ENCODE data around the gene RNF183. TPM values are rescaled to one million over a fixed set of nuclear protein-coding genes. Genes with fewer than 3 reads are reported as not detected.

RNF183 gene
- total RNA-seq, 3 donors from 2014 or later (not counting 1 experiment from before 2014, with no cell fraction given), result not detected

DNA sequence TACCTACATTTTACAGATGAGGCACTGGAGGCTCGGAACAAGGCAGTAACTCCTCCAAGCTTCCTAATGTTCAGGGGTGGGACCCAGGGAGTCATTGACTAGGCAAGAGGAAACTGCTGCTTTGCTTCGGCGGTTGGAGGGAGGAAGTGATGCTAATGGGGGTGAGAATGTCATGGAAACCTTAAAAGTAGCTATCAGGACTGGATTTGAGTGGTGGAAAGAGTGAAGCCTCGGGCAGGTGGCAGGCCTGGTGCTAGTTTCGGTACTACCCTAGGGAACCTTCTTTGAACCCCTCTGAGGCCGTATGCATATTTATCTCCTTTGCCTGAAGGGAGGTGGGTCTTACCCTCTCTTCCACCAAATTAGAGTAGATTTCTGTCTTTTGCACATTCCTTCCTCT is 47.8 kb upstream of the RNF183 start:
- 11% methylated on average over 5 of the region's 6 CpGs for WGBS (ENCODE audit: insufficient coverage)
- Mint-ChIP-seq H3K4me1 (peaks cover 28 to 29% of the 10 kb centered on the region in 2 donors), H3K27me3 (ENCODE audit: low read depth in 2 of 2) (no peaks in the 10 kb centered on the region), H3K9me3 (no peaks in the 10 kb centered on the region), H3K36me3 (no peaks in the 10 kb centered on the region), H3K4me3 (peak overlapping the region; percentile 89), H3K27ac (peak overlapping the region; percentile 82)
- peaks cover 3% of the 10 kb centered on the region for H3K27me3 ChIP-seq (ENCODE audit: control insufficient read depth, insufficient read depth, low read length)
- H3K36me3 ChIP-seq (ENCODE audit: control insufficient read depth, insufficient read depth, low read length), result no peaks in the 10 kb centered on the region
- intact Hi-C loops (cut with micrococcal nuclease), result no loop called here
- TF ChIP-seq, protein P1, sequence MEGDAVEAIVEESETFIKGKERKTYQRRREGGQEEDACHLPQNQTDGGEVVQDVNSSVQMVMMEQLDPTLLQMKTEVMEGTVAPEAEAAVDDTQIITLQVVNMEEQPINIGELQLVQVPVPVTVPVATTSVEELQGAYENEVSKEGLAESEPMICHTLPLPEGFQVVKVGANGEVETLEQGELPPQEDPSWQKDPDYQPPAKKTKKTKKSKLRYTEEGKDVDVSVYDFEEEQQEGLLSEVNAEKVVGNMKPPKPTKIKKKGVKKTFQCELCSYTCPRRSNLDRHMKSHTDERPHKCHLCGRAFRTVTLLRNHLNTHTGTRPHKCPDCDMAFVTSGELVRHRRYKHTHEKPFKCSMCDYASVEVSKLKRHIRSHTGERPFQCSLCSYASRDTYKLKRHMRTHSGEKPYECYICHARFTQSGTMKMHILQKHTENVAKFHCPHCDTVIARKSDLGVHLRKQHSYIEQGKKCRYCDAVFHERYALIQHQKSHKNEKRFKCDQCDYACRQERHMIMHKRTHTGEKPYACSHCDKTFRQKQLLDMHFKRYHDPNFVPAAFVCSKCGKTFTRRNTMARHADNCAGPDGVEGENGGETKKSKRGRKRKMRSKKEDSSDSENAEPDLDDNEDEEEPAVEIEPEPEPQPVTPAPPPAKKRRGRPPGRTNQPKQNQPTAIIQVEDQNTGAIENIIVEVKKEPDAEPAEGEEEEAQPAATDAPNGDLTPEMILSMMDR (IDR thresholded peaks at IDR 0.05), result no peak
- H3K4me3 ChIP-seq (ENCODE audit: low read length), result no peak overlapping the region
- peaks cover 32% of the 10 kb centered on the region for H3K4me1 ChIP-seq (ENCODE audit: control insufficient read depth, insufficient read depth, low read length)
- peak; percentile 26 to 48 for DNase-seq
- no peaks in the 10 kb centered on the region for H3K9me3 ChIP-seq (ENCODE audit: control insufficient read depth, insufficient read depth, low read length)
- peak; percentile 35 to 57 (median 41) for ATAC-seq
- H3K27ac ChIP-seq (ENCODE audit: low read length), result no peak overlapping the region

DNA sequence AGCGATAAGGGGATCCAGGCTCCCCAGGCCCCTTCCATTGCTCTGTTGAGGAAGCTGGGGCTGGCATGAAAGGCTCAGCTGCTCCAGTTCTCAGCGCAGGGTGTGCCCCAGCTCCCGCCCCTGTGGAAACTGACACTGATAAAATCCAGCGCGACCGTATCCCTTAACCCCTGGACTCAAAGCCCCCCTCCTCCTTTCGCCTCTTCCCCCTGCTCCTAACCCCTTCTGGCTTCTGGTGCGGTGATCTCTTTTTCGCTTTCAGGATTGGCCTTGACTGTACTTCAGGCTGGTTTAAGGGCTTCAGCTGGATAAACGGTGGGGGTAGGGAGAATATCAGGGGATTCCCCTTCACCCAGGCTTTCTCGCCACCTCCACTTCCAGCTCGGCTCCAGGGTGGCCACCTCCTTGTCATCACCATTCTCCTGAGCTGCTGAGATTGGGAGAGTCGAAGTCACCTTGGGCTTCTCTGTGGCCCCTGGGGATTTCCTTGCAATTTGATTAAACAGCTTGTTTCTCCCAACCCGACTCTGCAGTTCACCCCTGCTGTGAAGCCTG is 47.0 kb upstream of the RNF183 start:
- H3K36me3 Mint-ChIP-seq, result no peaks in the 10 kb centered on the region
- intact Hi-C loops (cut with micrococcal nuclease), result no loop called here
- H3K9me3 ChIP-seq (ENCODE audit: control insufficient read depth, insufficient read depth, low read length), result no peaks in the 10 kb centered on the region
- peaks cover 3% of the 10 kb centered on the region for H3K27me3 ChIP-seq (ENCODE audit: control insufficient read depth, insufficient read depth, low read length)
- H3K4me3 ChIP-seq (ENCODE audit: low read length), result peak overlapping the region; percentile 39
- peaks cover 32% of the 10 kb centered on the region for H3K4me1 ChIP-seq (ENCODE audit: control insufficient read depth, insufficient read depth, low read length)
- no peak overlapping the region for H3K27ac ChIP-seq (ENCODE audit: low read length)
- WGBS (ENCODE audit: insufficient coverage), result 9% methylated on average over 12 of the region's 14 CpGs
- peaks cover 28 to 29% of the 10 kb centered on the region in 2 donors for H3K4me1 Mint-ChIP-seq
- no peaks in the 10 kb centered on the region for H3K9me3 Mint-ChIP-seq
- no peaks in the 10 kb centered on the region for H3K36me3 ChIP-seq (ENCODE audit: control insufficient read depth, insufficient read depth, low read length)
- DNase-seq, result peak; percentile 22 to 26
- peak in 2 of 3 donors; percentile 34 to 49 for ATAC-seq
- H3K27ac Mint-ChIP-seq, result peak overlapping the region; percentile 82
- no peaks in the 10 kb centered on the region for H3K27me3 Mint-ChIP-seq (ENCODE audit: low read depth in 2 of 2)
- peak overlapping the region; percentile 89 for H3K4me3 Mint-ChIP-seq
- TF ChIP-seq, protein P1 (IDR thresholded peaks at IDR 0.05), result no peak

DNA sequence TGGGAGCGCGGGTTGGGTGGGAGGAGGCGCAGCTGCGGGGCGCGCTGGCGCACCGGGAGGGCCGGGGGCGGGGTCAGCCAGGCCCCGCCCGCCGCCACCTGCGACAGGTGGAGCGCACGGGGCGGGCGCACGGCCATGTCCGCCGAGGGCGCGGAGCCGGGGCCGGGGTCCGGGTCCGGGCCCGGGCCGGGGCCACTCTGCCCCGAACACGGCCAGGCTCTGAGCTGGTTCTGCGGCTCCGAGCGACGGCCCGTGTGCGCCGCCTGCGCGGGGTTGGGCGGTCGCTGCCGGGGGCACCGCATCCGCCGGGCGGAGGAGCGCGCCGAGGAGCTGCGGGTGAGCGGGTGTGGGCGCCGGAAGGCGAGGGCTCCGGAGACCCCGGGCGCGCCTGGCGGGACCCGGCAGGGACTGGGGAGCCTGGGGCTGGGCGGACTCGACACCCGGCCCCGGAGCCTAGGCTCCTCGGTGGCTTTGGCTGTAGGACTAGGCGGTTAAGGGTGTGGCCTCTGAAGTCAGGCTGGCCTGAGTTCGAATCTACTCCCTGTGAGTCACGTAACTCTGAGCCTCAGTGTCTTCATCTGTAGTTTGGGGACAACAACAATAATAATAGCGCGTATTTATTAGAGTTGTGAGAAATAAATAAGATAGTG is 46.4 kb upstream of the RNF183 start, which contains the start of gene BSPRY:
TSS of gene BSPRY (plus strand) at position 97 of the 650 bp plus-strand sequence. CDS start at position 136, 39 bp downstream.
- under 1% methylated on average over 71 of the region's 71 CpGs for WGBS (ENCODE audit: insufficient coverage)
- Histone ChIP-seq H3K4me1 (ENCODE audit: control insufficient read depth, insufficient read depth, low read length) (peaks cover 32% of the 10 kb centered on the region), H3K27ac (ENCODE audit: low read length) (no peak within 1 kb of the TSS), H3K4me3 (ENCODE audit: low read length) (peak within 1 kb of the TSS; percentile 39), H3K9me3 (ENCODE audit: control insufficient read depth, insufficient read depth, low read length) (no peaks in the 10 kb centered on the region), H3K36me3 (ENCODE audit: control insufficient read depth, insufficient read depth, low read length) (no peaks in the 10 kb centered on the region), H3K27me3 (ENCODE audit: control insufficient read depth, insufficient read depth, low read length) (peaks cover 3% of the 10 kb centered on the region)
- peak within 1 kb of the TSS; percentile 82 to 88 for H3K27ac Mint-ChIP-seq
- no peaks in the 10 kb centered on the region for H3K27me3 Mint-ChIP-seq (ENCODE audit: low read depth in 2 of 2)
- H3K36me3 Mint-ChIP-seq, result no peaks in the 10 kb centered on the region
- ATAC-seq (peak; percentile 56 to 68 (median 67)), DNase-seq (peak; percentile 48 to 58)
- peaks cover 28 to 29% of the 10 kb centered on the region in 2 donors for H3K4me1 Mint-ChIP-seq
- intact Hi-C loops (cut with micrococcal nuclease), result loop anchor here (10.0 kb wide), 1 partner anchor 55 kb away; no protein-coding TSS in a partner anchor
- peak within 1 kb of the TSS; percentile 89 for H3K4me3 Mint-ChIP-seq
- no peaks in the 10 kb centered on the region for H3K9me3 Mint-ChIP-seq
- TF ChIP-seq, protein P1 (IDR thresholded peaks at IDR 0.05), result no peak
